ENCODE measurements around the gene MAP3K1.

- TF ChIP-seq POLR2A (IDR thresholded peaks at IDR 0.05; ENCODE audit: low read length) (no peak), GATA1 (IDR thresholded peaks at IDR 0.05; ENCODE audit: low read depth, low read length) (no peak)
Observed at GRCh38 chr5:56838409-56839039, 23.2 kb downstream of the MAP3K1 start.
